22Rv1 (cell line): Measurements from ENCODE around the gene TMC3.

Experiments
- ZFX ChIP-seq: fragments of 450-650 bp; IDR thresholded peaks from 2 replicates; pipeline ENCODE4 v1.6.1; 2017; ENCODE audit warnings: antibody characterized with exemption, borderline replicate concordance
- TF ChIP-seq, protein P1 (sequence below): fragments of 450-650 bp; IDR thresholded peaks from 2 replicates; pipeline ENCODE4 v1.5.1; 2017; ENCODE audit warnings: mild to moderate bottlenecking

DNA sequence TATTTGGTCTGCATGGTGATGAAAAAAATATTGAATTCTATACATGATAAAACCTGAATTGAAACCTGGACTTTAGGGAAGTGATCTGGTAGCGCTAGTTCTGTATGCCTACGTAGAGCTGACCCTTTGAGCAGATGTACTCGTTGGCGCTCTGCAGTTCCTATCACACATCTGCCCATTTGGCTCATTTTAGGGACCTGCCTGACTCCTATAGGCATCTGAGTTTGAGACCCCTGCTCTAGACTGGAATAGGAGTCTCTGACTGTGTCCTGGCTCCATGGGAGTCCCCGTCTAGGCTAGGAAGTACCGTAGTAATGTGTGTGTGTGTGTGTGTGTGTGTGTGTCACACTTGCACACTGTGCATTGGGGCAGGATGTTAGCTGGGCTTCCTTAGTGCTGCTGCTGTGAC lies 71.3 kb downstream of the TMC3 start:
- TF ChIP-seq, protein P1, sequence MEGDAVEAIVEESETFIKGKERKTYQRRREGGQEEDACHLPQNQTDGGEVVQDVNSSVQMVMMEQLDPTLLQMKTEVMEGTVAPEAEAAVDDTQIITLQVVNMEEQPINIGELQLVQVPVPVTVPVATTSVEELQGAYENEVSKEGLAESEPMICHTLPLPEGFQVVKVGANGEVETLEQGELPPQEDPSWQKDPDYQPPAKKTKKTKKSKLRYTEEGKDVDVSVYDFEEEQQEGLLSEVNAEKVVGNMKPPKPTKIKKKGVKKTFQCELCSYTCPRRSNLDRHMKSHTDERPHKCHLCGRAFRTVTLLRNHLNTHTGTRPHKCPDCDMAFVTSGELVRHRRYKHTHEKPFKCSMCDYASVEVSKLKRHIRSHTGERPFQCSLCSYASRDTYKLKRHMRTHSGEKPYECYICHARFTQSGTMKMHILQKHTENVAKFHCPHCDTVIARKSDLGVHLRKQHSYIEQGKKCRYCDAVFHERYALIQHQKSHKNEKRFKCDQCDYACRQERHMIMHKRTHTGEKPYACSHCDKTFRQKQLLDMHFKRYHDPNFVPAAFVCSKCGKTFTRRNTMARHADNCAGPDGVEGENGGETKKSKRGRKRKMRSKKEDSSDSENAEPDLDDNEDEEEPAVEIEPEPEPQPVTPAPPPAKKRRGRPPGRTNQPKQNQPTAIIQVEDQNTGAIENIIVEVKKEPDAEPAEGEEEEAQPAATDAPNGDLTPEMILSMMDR: no peak
- TF ChIP-seq ZFX: no peak
